Activated naive CD8-positive, alpha-beta T cell treated with anti-CD3 and anti-CD28 coated beads for 36 hours (primary cell): Measurements from ENCODE around the gene GLRX2. TPM values are rescaled to one million over a fixed set of nuclear protein-coding genes. Genes with fewer than 3 reads are reported as not detected.
"Not testable (repeated sequence)": the region's sequence is repeated elsewhere in the genome, so short reads cannot be mapped to it uniquely, and the experiment has no call there.

Experiments used
- DNase-seq: peaks from one replicate; pipeline ENCODE4 v3.0.0; 2021
- H3K27ac Mint-ChIP-seq: one replicate; pipeline ENCODE4 v1.8.0; 2022; ENCODE audit warnings: mild to moderate bottlenecking, moderate library complexity, mixed read lengths
- H3K27me3 Mint-ChIP-seq: one replicate; pipeline ENCODE4 v1.8.0; 2022; ENCODE audit warnings: mild to moderate bottlenecking, mixed read lengths
- H3K36me3 Mint-ChIP-seq: one replicate; pipeline ENCODE4 v1.8.0; 2021; ENCODE audit warnings: mild to moderate bottlenecking, mixed read lengths
- H3K4me1 Mint-ChIP-seq: one replicate; pipeline ENCODE4 v1.8.0; 2021; ENCODE audit warnings: mixed read lengths
- H3K4me3 Mint-ChIP-seq: one replicate; pipeline ENCODE4 v1.8.0; 2022; ENCODE audit warnings: mild to moderate bottlenecking, moderate library complexity, mixed read lengths
- H3K9me3 Mint-ChIP-seq: one replicate; pipeline ENCODE4 v1.8.0; 2022; ENCODE audit warnings: mixed read lengths
- total RNA-seq, 2 experiments: library from RNA; stranded (reverse); gene quantifications; one replicate each; pipeline ENCODE4 v1.2.3, GENCODE V29; 2021

GLRX2 gene
- total RNA-seq, 2 experiments from 2014 or later = 36.7 to 40.4 TPM

DNA sequence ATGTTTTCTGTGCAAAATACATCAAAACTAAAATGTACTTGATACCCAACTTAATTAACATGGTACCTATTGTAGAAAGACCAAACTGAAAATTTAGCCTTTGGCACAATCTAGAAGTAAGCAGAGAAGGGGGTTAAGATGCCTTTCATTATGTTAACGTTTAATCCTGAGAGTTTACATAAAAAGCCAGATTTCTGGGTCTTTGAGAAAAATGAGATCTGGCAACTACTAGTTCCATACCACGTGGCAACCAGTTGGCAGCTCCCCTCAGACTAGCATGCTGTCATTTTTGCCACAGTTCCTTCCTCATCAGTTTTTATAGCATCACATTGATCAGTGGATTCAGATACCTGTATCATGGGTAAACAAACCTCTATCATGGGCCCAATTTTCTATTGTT lies 44.3 kb downstream of the GLRX2 start:
- peak overlapping the region; percentile 72 for H3K27ac Mint-ChIP-seq
- peaks cover 4% of the 10 kb centered on the region for H3K27me3 Mint-ChIP-seq
- peak overlapping the region; percentile 99 for H3K4me3 Mint-ChIP-seq
- peaks cover 6% of the 10 kb centered on the region for H3K9me3 Mint-ChIP-seq
- peaks cover 57% of the 10 kb centered on the region for H3K4me1 Mint-ChIP-seq
- no peak for DNase-seq
- H3K36me3 Mint-ChIP-seq = peaks cover 40% of the 10 kb centered on the region

DNA sequence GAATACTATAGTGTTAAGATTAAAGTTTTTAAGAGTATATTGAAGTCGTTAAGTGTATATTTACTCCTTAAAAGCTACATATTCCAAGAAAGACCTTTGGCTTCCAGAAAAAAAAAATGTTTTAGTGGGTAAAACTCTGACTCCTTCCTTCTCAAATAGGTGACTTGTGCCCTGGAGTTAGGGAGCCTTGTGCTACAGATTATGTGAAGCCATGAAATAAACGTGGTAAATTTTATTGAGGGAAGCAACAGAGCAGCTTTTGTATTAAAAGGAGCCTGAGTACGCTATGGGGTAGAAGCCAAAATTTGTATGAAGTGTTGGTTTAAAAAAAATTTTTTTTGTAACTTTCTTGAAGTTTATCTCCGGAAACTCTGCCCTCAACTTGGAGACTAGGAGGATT lies 44.8 kb downstream of the GLRX2 start:
- peaks cover 53% of the 10 kb centered on the region for H3K4me1 Mint-ChIP-seq
- H3K9me3 Mint-ChIP-seq = peaks cover 6% of the 10 kb centered on the region

DNA sequence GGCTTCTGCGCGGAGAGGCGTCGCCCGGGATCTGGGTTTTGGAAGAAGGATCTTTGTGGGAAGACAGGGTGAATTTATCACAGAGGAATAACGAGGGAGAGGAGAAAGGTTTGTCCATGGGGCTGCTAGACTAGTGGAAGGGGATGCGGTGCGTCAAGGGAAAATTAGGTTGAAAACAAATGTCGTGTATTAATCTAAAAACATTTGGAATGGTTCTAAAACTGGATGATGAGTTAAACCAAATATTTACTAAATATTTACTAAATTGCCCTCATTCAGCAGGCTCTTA lies 45.2 kb downstream of the GLRX2 start:
- Mint-ChIP-seq H3K4me1 (peaks cover 51% of the 10 kb centered on the region), H3K9me3 (peaks cover 6% of the 10 kb centered on the region), H3K4me3 (peak overlapping the region; percentile 99), H3K27me3 (peaks cover 4% of the 10 kb centered on the region), H3K36me3 (peaks cover 40% of the 10 kb centered on the region), H3K27ac (peak overlapping the region; percentile 100)
- no peak for DNase-seq

More for the DNA sequence above, 44.8 kb downstream of the GLRX2 start:
- Mint-ChIP-seq H3K36me3 (peaks cover 40% of the 10 kb centered on the region), H3K27me3 (peaks cover 4% of the 10 kb centered on the region), H3K27ac (peak overlapping the region; percentile 72), H3K4me3 (peak overlapping the region; percentile 99)
- no peak for DNase-seq

DNA sequence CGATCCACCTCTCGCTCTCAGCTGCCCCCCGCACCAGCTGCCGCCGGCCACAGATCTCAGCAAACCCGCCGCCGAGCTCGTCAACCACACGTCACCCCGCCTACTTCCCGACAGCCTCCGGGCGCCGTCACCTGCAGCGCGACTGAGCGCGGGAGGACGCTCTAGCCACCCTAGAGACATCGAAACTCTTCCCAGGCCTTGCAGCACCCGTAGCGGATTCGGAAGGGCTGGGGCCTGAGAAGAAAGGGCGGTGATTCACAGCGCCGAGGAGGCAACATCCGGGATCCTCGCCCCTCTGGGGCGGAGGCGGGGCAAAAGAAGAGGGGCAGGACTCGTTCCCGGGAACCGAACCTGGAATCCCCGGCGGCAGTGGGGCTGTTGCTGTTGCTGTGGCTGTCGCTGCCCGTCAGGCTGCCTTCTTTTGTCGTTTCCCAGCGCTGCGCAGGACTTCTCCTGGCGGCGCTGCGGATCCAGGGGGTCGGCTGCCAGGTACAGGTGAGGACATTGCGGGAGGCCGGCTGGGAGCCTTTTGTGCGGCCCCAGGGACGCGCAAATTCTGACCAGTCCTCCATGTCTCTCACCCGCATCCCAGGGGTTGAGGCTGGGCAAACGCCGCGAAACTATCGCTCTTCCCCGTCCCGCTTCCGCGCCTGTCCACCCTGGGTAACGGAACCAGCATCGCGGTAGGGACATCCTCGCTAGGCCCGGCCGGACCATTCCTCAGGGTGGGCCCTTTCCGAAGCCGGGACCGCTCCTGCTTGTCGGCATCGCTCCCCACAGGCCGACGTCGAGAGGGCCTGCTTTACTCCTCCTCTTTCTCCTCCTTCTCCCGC lies 45.7 kb downstream of the GLRX2 start, which contains the start of the genes RO60 and UCHL5:
RO60 (plus strand) TSS at position 331 of the 833 bp plus-strand sequence. CDS start 9,443 bp downstream, outside the sequence.
UCHL5 (minus strand) TSS at position 79 of the 833 bp plus-strand sequence. CDS start 100 bp downstream, outside the sequence.
- H3K27me3 Mint-ChIP-seq = peaks cover 4% of the 10 kb centered on the region
- peaks cover 49% of the 10 kb centered on the region for H3K4me1 Mint-ChIP-seq
- peaks cover 6% of the 10 kb centered on the region for H3K9me3 Mint-ChIP-seq
- peaks cover 40% of the 10 kb centered on the region for H3K36me3 Mint-ChIP-seq
- peak within 1 kb of the TSS; percentile 99 for H3K4me3 Mint-ChIP-seq
- DNase-seq = peak; percentile 94
- peak within 1 kb of the TSS; percentile 100 for H3K27ac Mint-ChIP-seq

DNA sequence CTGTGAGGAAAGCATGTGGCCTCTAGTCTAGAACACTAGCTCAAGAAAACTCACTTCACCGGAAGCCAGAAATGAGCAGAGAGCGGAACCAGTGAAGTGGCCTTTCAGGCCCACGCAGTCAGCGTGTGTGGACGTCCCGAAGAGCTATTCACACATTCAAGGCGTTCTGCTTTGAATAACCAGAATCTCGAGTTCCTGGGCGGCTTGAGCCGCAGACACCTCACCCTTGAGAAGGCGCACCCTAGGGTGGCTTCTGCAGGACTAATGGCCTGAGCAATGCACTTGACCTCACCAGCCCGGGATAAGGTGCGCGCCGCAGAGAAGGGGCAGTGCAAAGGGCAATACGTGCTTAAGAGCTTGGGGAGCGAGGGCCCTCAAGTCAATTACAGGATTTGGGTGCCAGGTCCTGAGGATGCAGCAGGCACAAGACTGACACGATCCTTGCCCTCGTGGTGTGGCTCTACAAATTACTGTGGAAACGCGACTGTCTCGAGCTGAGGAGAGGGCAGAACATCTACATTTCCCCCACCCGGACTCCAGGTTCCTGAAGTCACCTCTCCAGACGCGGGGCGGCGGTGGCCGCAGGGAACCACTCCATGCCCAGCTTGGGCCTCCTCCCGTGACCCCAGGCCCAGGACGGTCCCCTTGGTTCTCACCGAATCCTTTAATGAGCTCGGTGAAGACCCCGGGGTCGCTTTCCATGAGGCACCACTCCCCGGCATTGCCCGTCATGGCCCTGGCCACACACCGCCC lies 46.5 kb downstream of the GLRX2 start:
- H3K9me3 Mint-ChIP-seq = peaks cover 6% of the 10 kb centered on the region
- H3K4me3 Mint-ChIP-seq = peak overlapping the region; percentile 99
- H3K27ac Mint-ChIP-seq = peak overlapping the region; percentile 100
- H3K4me1 Mint-ChIP-seq = peaks cover 46% of the 10 kb centered on the region
- peak; percentile 68 for DNase-seq
- H3K27me3 Mint-ChIP-seq = peaks cover 4% of the 10 kb centered on the region
- peaks cover 38% of the 10 kb centered on the region for H3K36me3 Mint-ChIP-seq

DNA sequence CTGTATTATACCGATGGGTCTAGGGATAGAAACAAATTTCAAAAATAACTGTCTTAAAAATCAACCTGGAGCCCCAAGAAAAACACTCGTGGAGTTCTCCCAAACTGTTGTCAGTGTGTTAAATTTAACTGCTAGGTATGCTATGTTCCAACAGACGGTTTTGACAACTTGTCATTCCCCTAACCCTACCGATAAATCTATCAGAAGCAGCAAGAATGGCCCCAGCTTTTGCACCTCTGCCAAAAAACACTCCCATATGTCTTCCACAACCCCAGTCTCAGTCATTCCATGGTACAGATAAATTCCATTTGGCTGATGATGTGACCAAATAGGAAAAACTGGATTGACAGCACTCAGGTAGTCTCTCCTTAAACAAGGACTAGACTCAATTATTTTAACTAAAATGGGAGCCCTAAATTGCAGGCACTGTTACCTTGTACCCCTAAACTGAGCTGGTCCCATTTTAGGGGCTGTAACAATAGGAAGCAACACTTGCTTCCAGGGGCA lies 51.0 kb downstream of the GLRX2 start:
- Mint-ChIP-seq H3K27ac (no peak overlapping the region), H3K36me3 (peaks cover 28% of the 10 kb centered on the region), H3K4me1 (peaks cover 34% of the 10 kb centered on the region), H3K27me3 (peaks cover 2% of the 10 kb centered on the region), H3K9me3 (no peaks in the 10 kb centered on the region), H3K4me3 (no peak overlapping the region)
- no peak for DNase-seq

DNA sequence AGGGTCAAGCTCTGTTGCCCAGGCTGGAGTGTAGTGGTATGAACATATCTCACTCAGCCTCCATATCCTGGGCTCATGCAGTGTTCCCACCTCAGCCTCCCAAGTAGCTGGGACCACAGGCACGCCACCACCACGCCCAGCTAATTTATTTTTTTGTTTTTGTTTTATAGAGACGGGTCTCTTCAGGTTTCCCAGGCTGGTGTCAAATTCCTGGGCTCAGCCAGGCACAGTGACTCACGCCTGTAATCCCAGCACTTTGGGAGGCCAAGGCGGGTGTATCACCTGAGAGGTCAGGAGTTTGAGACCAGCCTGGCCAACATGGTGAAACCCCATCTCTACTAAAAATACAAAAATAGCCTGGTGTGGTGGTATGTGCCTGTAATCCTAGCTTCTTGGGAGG lies 56.3 kb downstream of the GLRX2 start:
- not testable (repeated sequence) for H3K27me3 Mint-ChIP-seq, H3K9me3 Mint-ChIP-seq, H3K4me3 Mint-ChIP-seq, H3K27ac Mint-ChIP-seq, DNase-seq
- peaks cover 21% of the 10 kb centered on the region for H3K36me3 Mint-ChIP-seq
- peaks cover 14% of the 10 kb centered on the region for H3K4me1 Mint-ChIP-seq

Other genes with a start within 250 kb of the GLRX2 start
- gene UCHL5, start 46.1 kb downstream of the GLRX2 start, total RNA-seq = 100 to 1,000 TPM; 118 to 129 TPM
- 10 to 100 TPM; 58.2 to 62.0 TPM for gene RO60, start 45.8 kb downstream of the GLRX2 start, total RNA-seq
- gene CDC73, start 16.6 kb upstream of the GLRX2 start, total RNA-seq = 10 to 100 TPM; 46.3 to 47.0 TPM
- not detected for gene B3GALT2, start 81.2 kb upstream of the GLRX2 start, total RNA-seq